Measurements from ENCODE around the gene PCGF3.

Gene PCGF3

DNA sequence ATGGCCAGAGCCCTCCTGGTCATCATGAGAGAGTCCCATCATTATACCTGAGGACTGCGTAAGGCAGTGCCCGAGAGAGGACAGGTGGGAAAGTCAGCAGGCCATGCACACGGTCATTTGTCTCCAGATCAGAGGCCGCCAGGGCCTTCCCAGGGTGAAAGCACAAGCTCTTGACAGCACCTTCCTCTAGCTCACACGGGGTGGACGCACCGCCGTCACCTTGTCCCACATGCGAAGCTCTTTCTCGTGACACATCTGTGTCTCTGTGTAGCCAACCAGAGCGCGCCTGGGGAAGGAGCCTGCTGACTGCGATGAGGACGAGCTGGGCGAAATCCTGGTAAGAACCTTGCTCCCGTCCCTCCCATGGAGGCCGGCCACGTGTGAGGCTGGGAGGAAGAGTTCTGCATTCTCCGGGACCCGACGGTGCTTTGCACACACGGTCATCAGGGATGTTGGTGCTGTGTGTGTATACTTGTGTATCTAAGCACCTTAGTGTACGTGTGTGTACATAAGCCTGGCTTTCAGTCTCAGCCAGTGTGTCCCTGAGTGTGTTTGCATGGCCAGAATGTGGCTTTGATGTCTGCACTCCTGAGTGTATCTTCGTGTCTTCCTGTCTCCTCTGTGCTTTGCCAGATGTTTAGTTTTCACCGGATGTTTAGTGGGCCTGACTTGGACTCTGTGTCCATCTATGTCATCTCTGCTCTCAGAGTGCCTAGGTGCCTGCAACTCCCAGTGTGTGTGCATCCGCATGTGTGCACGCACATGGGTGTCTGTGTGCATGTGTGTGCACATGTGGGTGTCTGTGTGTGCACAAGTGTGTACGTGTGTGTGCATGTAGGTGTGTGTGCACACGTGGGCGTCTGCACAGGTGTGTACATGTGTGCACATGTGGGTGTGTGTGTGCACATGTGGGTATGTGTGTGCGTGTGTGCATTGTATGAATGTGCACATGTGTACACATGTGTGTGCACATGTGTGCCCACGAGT is 46.7 kb upstream of the PCGF3 start:
- Histone ChIP-seq H3K9me3 (no peaks in the 10 kb centered on the region), H3K27me3 (peaks cover 0 to 39% of the 10 kb centered on the region in 2 donors), H3K27ac (no peak overlapping the region), H3K36me3 (no peaks in the 10 kb centered on the region), H3K4me3 (no peak overlapping the region), H3K4me1 (peaks cover 0 to 10% (median 7%) of the 10 kb centered on the region in 4 donors)
- TF ChIP-seq, protein P1, sequence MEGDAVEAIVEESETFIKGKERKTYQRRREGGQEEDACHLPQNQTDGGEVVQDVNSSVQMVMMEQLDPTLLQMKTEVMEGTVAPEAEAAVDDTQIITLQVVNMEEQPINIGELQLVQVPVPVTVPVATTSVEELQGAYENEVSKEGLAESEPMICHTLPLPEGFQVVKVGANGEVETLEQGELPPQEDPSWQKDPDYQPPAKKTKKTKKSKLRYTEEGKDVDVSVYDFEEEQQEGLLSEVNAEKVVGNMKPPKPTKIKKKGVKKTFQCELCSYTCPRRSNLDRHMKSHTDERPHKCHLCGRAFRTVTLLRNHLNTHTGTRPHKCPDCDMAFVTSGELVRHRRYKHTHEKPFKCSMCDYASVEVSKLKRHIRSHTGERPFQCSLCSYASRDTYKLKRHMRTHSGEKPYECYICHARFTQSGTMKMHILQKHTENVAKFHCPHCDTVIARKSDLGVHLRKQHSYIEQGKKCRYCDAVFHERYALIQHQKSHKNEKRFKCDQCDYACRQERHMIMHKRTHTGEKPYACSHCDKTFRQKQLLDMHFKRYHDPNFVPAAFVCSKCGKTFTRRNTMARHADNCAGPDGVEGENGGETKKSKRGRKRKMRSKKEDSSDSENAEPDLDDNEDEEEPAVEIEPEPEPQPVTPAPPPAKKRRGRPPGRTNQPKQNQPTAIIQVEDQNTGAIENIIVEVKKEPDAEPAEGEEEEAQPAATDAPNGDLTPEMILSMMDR (IDR thresholded peaks at IDR 0.05), result no peak
- no peak for DNase-seq
- intact Hi-C loops (cut with DNase I; ENCODE audit: low total_unique reads), result no loop called here

DNA sequence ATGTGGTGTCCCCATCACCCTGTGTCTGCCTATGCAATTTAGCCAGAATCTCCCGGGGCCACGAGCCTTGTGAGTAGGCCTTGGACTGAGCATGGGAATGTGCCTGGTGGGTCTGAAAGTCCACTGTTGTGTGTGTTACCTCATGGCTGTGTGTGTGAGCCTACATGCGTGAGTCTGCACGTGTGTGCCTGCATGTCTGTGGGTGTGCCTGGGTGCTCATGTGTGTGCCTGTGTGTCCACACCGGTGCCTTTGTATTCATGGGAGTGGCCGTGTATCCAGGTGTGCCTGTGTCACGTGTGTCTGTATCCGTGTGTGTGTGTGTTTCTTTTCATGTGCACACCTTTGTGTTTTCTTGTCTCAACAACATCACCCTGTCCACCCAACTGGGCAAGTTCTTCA is 45.8 kb upstream of the PCGF3 start:
- Histone ChIP-seq H3K4me3 (no peak overlapping the region), H3K4me1 (peaks cover 0 to 12% (median 9%) of the 10 kb centered on the region in 4 donors), H3K36me3 (no peaks in the 10 kb centered on the region), H3K27me3 (peaks cover 0 to 48% of the 10 kb centered on the region in 2 donors), H3K27ac (no peak overlapping the region), H3K9me3 (no peaks in the 10 kb centered on the region)
- TF ChIP-seq, protein P1 (IDR thresholded peaks at IDR 0.05), result no peak
- intact Hi-C loops (cut with DNase I; ENCODE audit: low total_unique reads), result no loop called here
- no peak for DNase-seq

DNA sequence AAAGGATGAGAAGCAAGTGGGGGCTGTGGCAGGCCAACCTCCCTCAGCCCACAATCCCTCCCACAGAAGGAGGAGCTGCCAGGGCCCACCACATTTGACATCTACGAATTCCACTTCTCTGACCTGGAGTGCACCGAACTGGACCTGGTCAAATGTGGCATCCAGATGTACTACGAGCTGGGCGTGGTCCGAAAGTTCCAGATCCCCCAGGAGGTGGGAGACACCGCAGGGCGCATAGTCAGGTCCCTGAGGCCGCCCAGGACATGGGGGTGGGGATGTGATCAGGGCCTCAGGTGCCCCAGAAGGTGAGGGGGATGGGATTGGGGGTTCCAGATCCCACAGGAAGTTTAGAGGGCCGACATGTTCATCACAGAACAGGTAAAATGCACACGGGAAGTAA is 45.2 kb upstream of the PCGF3 start:
- no peaks in the 10 kb centered on the region for H3K36me3 ChIP-seq
- H3K4me3 ChIP-seq, result no peak overlapping the region
- intact Hi-C loops (cut with DNase I; ENCODE audit: low total_unique reads), result no loop called here
- H3K27ac ChIP-seq, result no peak overlapping the region
- TF ChIP-seq, protein P1 (IDR thresholded peaks at IDR 0.05), result no peak
- DNase-seq, result no peak
- H3K27me3 ChIP-seq, result peaks cover 0 to 50% of the 10 kb centered on the region in 2 donors
- H3K4me1 ChIP-seq, result peaks cover 0 to 12% (median 9%) of the 10 kb centered on the region in 4 donors
- no peaks in the 10 kb centered on the region for H3K9me3 ChIP-seq

DNA sequence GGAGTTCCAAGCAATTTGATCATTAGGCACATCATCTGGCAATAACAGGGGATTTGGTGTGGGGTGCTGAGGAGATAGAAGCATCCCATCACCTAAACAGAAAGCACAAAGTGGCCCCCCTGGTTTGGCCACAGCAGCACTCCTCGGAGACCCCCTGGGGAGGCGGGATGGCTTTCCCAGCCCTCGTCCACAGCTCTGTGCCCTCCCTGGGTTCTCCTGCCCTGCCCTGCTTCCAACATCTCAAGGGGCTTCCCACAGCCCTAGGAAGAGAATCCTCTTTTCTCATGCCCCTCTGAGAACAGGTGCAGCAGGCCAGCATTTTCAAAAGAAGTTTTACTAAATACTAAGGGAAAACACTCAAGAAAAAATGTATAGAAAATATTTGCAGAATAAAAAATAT is 44.4 kb upstream of the PCGF3 start:
- H3K27ac ChIP-seq, result no peak overlapping the region
- H3K4me1 ChIP-seq, result peaks cover 0 to 12% (median 9%) of the 10 kb centered on the region in 4 donors
- no peak overlapping the region for H3K4me3 ChIP-seq
- no peaks in the 10 kb centered on the region for H3K36me3 ChIP-seq
- no peak for DNase-seq
- intact Hi-C loops (cut with DNase I; ENCODE audit: low total_unique reads), result no loop called here
- TF ChIP-seq, protein P1 (IDR thresholded peaks at IDR 0.05), result no peak
- peaks cover 0 to 50% of the 10 kb centered on the region in 2 donors for H3K27me3 ChIP-seq
- H3K9me3 ChIP-seq, result no peaks in the 10 kb centered on the region

DNA sequence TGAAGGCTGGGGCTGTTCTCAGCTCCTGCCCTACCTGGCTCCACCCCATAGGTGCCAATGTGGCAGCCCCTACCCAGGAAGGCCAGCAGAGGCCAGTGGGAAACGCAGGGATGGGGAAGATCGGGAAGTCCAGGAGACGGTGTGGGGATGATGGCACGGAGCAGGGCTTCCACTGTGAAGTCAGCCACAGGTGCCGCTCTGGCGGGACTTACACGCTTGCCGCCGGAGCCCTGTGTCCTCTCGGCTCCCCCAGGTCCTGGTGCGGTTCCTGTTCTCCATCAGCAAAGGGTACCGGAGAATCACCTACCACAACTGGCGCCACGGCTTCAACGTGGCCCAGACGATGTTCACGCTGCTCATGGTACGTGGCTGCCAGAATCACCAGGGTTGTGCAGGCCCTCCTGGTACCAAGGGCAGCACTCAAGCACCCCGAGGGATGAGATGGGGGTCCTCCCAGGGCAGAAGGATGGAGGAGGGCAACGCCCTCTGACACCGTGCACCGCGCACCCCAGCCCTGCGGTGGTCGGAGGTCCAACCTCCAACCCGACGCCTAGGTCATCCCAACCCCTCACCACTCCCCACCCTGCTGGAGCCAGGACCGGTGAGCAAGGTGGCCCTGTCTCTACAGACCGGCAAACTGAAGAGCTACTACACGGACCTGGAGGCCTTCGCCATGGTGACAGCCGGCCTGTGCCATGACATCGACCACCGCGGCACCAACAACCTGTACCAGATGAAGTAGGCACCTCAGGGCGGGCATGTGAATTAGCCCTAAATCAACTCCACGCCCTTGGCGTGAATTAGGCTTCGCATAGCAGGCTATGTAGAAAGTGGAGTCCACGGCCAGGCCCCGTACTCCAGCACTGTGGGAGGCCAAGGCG is 43.5 kb upstream of the PCGF3 start:
- no peak for DNase-seq
- H3K4me3 ChIP-seq, result no peak overlapping the region
- H3K27ac ChIP-seq, result no peak overlapping the region
- peaks cover 0 to 50% of the 10 kb centered on the region in 2 donors for H3K27me3 ChIP-seq
- no peaks in the 10 kb centered on the region for H3K9me3 ChIP-seq
- no peaks in the 10 kb centered on the region for H3K36me3 ChIP-seq
- intact Hi-C loops (cut with DNase I; ENCODE audit: low total_unique reads), result no loop called here
- peaks cover 0 to 12% (median 9%) of the 10 kb centered on the region in 4 donors for H3K4me1 ChIP-seq
- TF ChIP-seq, protein P1 (IDR thresholded peaks at IDR 0.05), result no peak
